Karpas-422 (cell line): ENCODE measurements around the gene RING1. TPM values are rescaled to one million over a fixed set of nuclear protein-coding genes. Genes with fewer than 3 reads are reported as not detected.

ENCODE experiments used
- DNase-seq: peaks from one replicate; pipeline ENCODE4 v3.0.0-alpha.2; 2015
- H2AFZ ChIP-seq: fragments of 200-600 bp; sonication (generic); 2 replicates; pipeline ENCODE4 v1.6.1; 2014; ENCODE audit warnings: antibody characterized with exemption, low read length, mixed read lengths
- H3K27ac ChIP-seq: fragments of 200-600 bp; sonication (generic); 2 replicates; pipeline ENCODE4 v1.5.1; 2014; ENCODE audit warnings: mild to moderate bottlenecking, low read length, moderate library complexity
- H3K27me3 ChIP-seq: fragments of 200-600 bp; sonication (generic); 2 replicates; pipeline ENCODE4 v1.6.1; 2014; ENCODE audit warnings: low read length, mixed read lengths
- H3K36me3 ChIP-seq: fragments of 200-600 bp; sonication (generic); 2 replicates; pipeline ENCODE4 v1.6.1; 2014; ENCODE audit warnings: low read length, mixed read lengths; ENCODE audit not compliant: insufficient read depth
- H3K4me1 ChIP-seq: fragments of 200-600 bp; sonication (generic); 2 replicates; pipeline ENCODE4 v1.6.1; 2014; ENCODE audit warnings: mild to moderate bottlenecking, low read length, mixed read lengths
- H3K4me2 ChIP-seq: fragments of 200-600 bp; sonication (generic); 2 replicates; pipeline ENCODE4 v1.6.1; 2014; ENCODE audit warnings: low read length, low read depth, mild to moderate bottlenecking; ENCODE audit not compliant: poor library complexity, severe bottlenecking
- H3K4me3 ChIP-seq: fragments of 200-600 bp; sonication (generic); 2 replicates; pipeline ENCODE4 v1.5.1; 2014; ENCODE audit warnings: mild to moderate bottlenecking, antibody characterized with exemption, low read length, mixed read lengths
- H3K79me2 ChIP-seq: fragments of 200-600 bp; sonication (generic); 2 replicates; pipeline ENCODE4 v1.6.1; 2014; ENCODE audit warnings: mild to moderate bottlenecking, low read length, mixed read lengths
- H3K9ac ChIP-seq: fragments of 200-600 bp; sonication (generic); 2 replicates; pipeline ENCODE4 v1.6.0; 2014; ENCODE audit warnings: low read length
- H3K9me2 ChIP-seq: fragments of 200-600 bp; sonication (generic), shearing (Covaris generic); replicated peaks from 2 replicates; pipeline ENCODE4 v1.6.0; 2014; ENCODE audit warnings: mild to moderate bottlenecking, low read length, moderate library complexity; ENCODE audit not compliant: insufficient read depth
- H3K9me3 ChIP-seq: fragments of 300-700, 200-600 bp; sonication (generic); 2 replicates; pipeline ENCODE4 v1.6.1; 2014; ENCODE audit warnings: low read length, mixed read lengths
- H4K20me1 ChIP-seq: fragments of 200-600 bp; sonication (generic); 2 replicates; pipeline ENCODE4 v1.6.1; 2014; ENCODE audit warnings: mild to moderate bottlenecking, antibody characterized with exemption, low read length, low read depth; ENCODE audit not compliant: insufficient read depth
- small RNA-seq: library from RNA; depleted of rRNA; stranded (forward); fragments of <200 nt; gene quantifications from one replicate; pipeline ENCODE3, GENCODE V24; 2014
- total RNA-seq: library from RNA; depleted of rRNA; stranded (reverse); fragments of >200 nt; shearing (Covaris generic); gene quantifications from 2 replicates; pipeline ENCODE4 v1.2.3, GENCODE V29; 2014; ENCODE audit warnings: low replicate concordance; rRNA removed

RING1 gene
- total RNA-seq, 1 experiment from 2014 or later = 14.2 TPM

- peaks cover 7% of the 10 kb centered on the region; the same call in 1 of the 2 replicates for H3K36me3 ChIP-seq
- no peaks in the 10 kb centered on the region for H3K27me3 ChIP-seq
- no peaks in the 10 kb centered on the region for H4K20me1 ChIP-seq
- peaks cover 17% of the 10 kb centered on the region for H3K79me2 ChIP-seq
- no peak for DNase-seq
- H3K4me1 ChIP-seq = peaks cover 24% of the 10 kb centered on the region
- H3K27ac ChIP-seq = peak overlapping the region; percentile 75
- no peaks in the 10 kb centered on the region for H3K9me3 ChIP-seq
- H3K9ac ChIP-seq = peak overlapping the region; percentile 90
- no peaks in the 10 kb centered on the region for H3K9me2 ChIP-seq
- H3K4me2 ChIP-seq = peak overlapping the region; percentile 99
- H3K4me3 ChIP-seq = peak overlapping the region; percentile 90
- H2AFZ ChIP-seq = peak overlapping the region; percentile 64; the same call in 1 of the 2 replicates
These were observed 41.7 kb downstream of the RING1 start for GRCh38 chr6:33249732-33250630.

- H3K4me1 ChIP-seq = peaks cover 24% of the 10 kb centered on the region
- H3K27me3 ChIP-seq = no peaks in the 10 kb centered on the region
- no peaks in the 10 kb centered on the region for H3K9me2 ChIP-seq
- peaks cover 17% of the 10 kb centered on the region for H3K79me2 ChIP-seq
- H3K27ac ChIP-seq = no peak overlapping the region
- H3K9me3 ChIP-seq = no peaks in the 10 kb centered on the region
- peak overlapping the region; percentile 99 for H3K4me2 ChIP-seq
- peaks cover 7% of the 10 kb centered on the region; the same call in 1 of the 2 replicates for H3K36me3 ChIP-seq
- no peak overlapping the region for H2AFZ ChIP-seq
- peak overlapping the region; percentile 90; the same call in 1 of the 2 replicates for H3K4me3 ChIP-seq
- no peak for DNase-seq
- no peaks in the 10 kb centered on the region for H4K20me1 ChIP-seq
- peak overlapping the region; percentile 90 for H3K9ac ChIP-seq
These were observed 42.4 kb downstream of the RING1 start for GRCh38 chr6:33250731-33251130.

GRCh38 chr6:33251395-33252012 is 43.2 kb downstream of the RING1 start:
- Histone ChIP-seq H4K20me1 (no peaks in the 10 kb centered on the region), H3K4me1 (peaks cover 24% of the 10 kb centered on the region), H3K9ac (no peak overlapping the region; the same call in 1 of the 2 replicates), H3K27ac (no peak overlapping the region), H3K9me2 (no peaks in the 10 kb centered on the region), H2AFZ (no peak overlapping the region), H3K36me3 (peaks cover 7% of the 10 kb centered on the region; the same call in 1 of the 2 replicates), H3K27me3 (no peaks in the 10 kb centered on the region), H3K4me2 (no peak overlapping the region), H3K4me3 (no peak overlapping the region), H3K9me3 (no peaks in the 10 kb centered on the region), H3K79me2 (peaks cover 17% of the 10 kb centered on the region)
- no peak for DNase-seq

- no peak for DNase-seq
- Histone ChIP-seq H3K4me3 (no peak overlapping the region), H3K9me2 (no peaks in the 10 kb centered on the region), H3K36me3 (peaks cover 7% of the 10 kb centered on the region; the same call in 1 of the 2 replicates), H3K4me2 (no peak overlapping the region), H2AFZ (no peak overlapping the region), H3K27me3 (no peaks in the 10 kb centered on the region), H3K9me3 (no peaks in the 10 kb centered on the region), H3K4me1 (peaks cover 23% of the 10 kb centered on the region), H3K79me2 (peaks cover 17% of the 10 kb centered on the region), H3K27ac (no peak overlapping the region), H4K20me1 (no peaks in the 10 kb centered on the region), H3K9ac (no peak overlapping the region)
These were observed 44.5 kb downstream of the RING1 start for GRCh38 chr6:33252759-33253158.

- DNase-seq = no peak
- H3K27me3 ChIP-seq = no peaks in the 10 kb centered on the region
- no peak overlapping the region for H3K9ac ChIP-seq
- H3K79me2 ChIP-seq = peaks cover 16% of the 10 kb centered on the region
- no peak overlapping the region for H2AFZ ChIP-seq
- no peaks in the 10 kb centered on the region for H4K20me1 ChIP-seq
- no peaks in the 10 kb centered on the region for H3K9me3 ChIP-seq
- no peak overlapping the region for H3K4me2 ChIP-seq
- H3K9me2 ChIP-seq = no peaks in the 10 kb centered on the region
- H3K4me3 ChIP-seq = no peak overlapping the region
- no peak overlapping the region for H3K27ac ChIP-seq
- H3K36me3 ChIP-seq = peaks cover 7% of the 10 kb centered on the region; the same call in 1 of the 2 replicates
- H3K4me1 ChIP-seq = peaks cover 12% of the 10 kb centered on the region
These were observed 46.3 kb downstream of the RING1 start for GRCh38 chr6:33254591-33254990.

GRCh38 chr6:33259032-33259431 is 50.7 kb downstream of the RING1 start:
- Histone ChIP-seq H3K27ac (no peak overlapping the region), H3K4me2 (no peak overlapping the region), H3K27me3 (no peaks in the 10 kb centered on the region), H3K9me2 (no peaks in the 10 kb centered on the region), H3K9me3 (no peaks in the 10 kb centered on the region), H4K20me1 (no peaks in the 10 kb centered on the region), H3K9ac (no peak overlapping the region), H3K79me2 (no peaks in the 10 kb centered on the region), H3K36me3 (peaks cover 8% of the 10 kb centered on the region), H3K4me1 (no peaks in the 10 kb centered on the region), H3K4me3 (no peak overlapping the region), H2AFZ (no peak overlapping the region)
- no peak for DNase-seq

Small RNA genes lying within 50 kb of the gene (small RNA-seq; reads per million reads assigned to genes)
- gene MIR219A1 = 0.91 reads per million, percentile 27 among the genes with 10 or more reads in this experiment
- 1.0 reads per million, percentile 30 among the genes with 10 or more reads in this experiment for gene RNY4P10

Other genes starting within 250 kb of the RING1 start
- gene BRD2, start 239.9 kb upstream of the RING1 start, total RNA-seq = 201 and 221 TPM in 2 replicates
- 70.0 and 103 TPM in 2 replicates for gene HLA-DOA, start 198.9 kb upstream of the RING1 start, total RNA-seq
- 571 and 780 TPM in 2 replicates for gene HLA-DPA1, start 134.9 kb upstream of the RING1 start, total RNA-seq
- gene HLA-DPB1, start 132.5 kb upstream of the RING1 start, total RNA-seq = 236 and 601 TPM in 2 replicates
- gene COL11A2, start 16.0 kb upstream of the RING1 start, total RNA-seq = 0.41 and 1.0 TPM in 2 replicates
- gene RXRB, start 7.8 kb upstream of the RING1 start, total RNA-seq = 26.2 and 31.1 TPM in 2 replicates
- 14.0 and 31.9 TPM in 2 replicates for gene SLC39A7, start 7.6 kb upstream of the RING1 start, total RNA-seq
- 15.5 and 26.2 TPM in 2 replicates for gene HSD17B8, start 3.8 kb upstream of the RING1 start, total RNA-seq
- 21.6 and 76.5 TPM in 2 replicates for gene VPS52, start 63.4 kb downstream of the RING1 start, total RNA-seq
- gene RPS18, start 63.6 kb downstream of the RING1 start, total RNA-seq = 7,996 and 13,063 TPM in 2 replicates
- gene B3GALT4, start 68.6 kb downstream of the RING1 start, total RNA-seq = 3.4 and 16.2 TPM in 2 replicates
- gene WDR46, start 80.7 kb downstream of the RING1 start, total RNA-seq = 59.6 and 91.1 TPM in 2 replicates
- gene PFDN6, start 81.1 kb downstream of the RING1 start, total RNA-seq = 66.7 and 126 TPM in 2 replicates
- 35.1 and 47.2 TPM in 2 replicates for gene RGL2, start 90.4 kb downstream of the RING1 start, total RNA-seq
- gene TAPBP, start 105.6 kb downstream of the RING1 start, total RNA-seq = 102 and 188 TPM in 2 replicates
- 4.9 and 11.8 TPM in 2 replicates for gene ZBTB22, start 109.2 kb downstream of the RING1 start, total RNA-seq
- gene DAXX, start 114.5 kb downstream of the RING1 start, total RNA-seq = 45.8 and 55.6 TPM in 2 replicates
- 37.8 and 42.8 TPM in 2 replicates for gene KIFC1, start 183.3 kb downstream of the RING1 start, total RNA-seq
- gene PHF1, start 202.5 kb downstream of the RING1 start, total RNA-seq = 32.6 and 66.6 TPM in 2 replicates
- 223 and 260 TPM in 2 replicates for gene CUTA, start 209.6 kb downstream of the RING1 start, total RNA-seq
- gene SYNGAP1, start 211.6 kb downstream of the RING1 start, total RNA-seq = 16.3 and 16.7 TPM in 2 replicates
- 5.1 and 6.8 TPM in 2 replicates for gene ZBTB9, start 246.1 kb downstream of the RING1 start, total RNA-seq